Calu3 (cell line): ENCODE measurements around the gene BID. TPM values are rescaled to one million over a fixed set of nuclear protein-coding genes. Genes with fewer than 3 reads are reported as not detected.

Source experiments
- BruUV-seq: library from RNA; stranded (reverse); fragments of 400-500 nt; replicated peaks from 2 replicates; lab custom pipeline; 2021; lab: Mats Ljungman, UMichigan
- CTCF ChIA-PET: fragments of 300-600 bp; sonication (Branson Sonifier 250); formaldehyde crosslinking; loops from one replicate; lab custom pipeline; 2022; ENCODE audit warnings: antibody characterized with exemption; lab: Charles Lee
- DNase-seq: peaks from one replicate; pipeline ENCODE4 v3.0.0; 2022
- H3K27ac Mint-ChIP-seq: one replicate; pipeline ENCODE4 v1.8.0; 2022; ENCODE audit warnings: mixed read lengths; ENCODE audit not compliant: unreplicated experiment
- H3K27me3 Mint-ChIP-seq: one replicate; pipeline ENCODE4 v1.8.0; 2022; ENCODE audit warnings: mixed read lengths; ENCODE audit not compliant: unreplicated experiment
- H3K36me3 Mint-ChIP-seq: one replicate; pipeline ENCODE4 v1.8.0; 2022; ENCODE audit warnings: mild to moderate bottlenecking, moderate library complexity, mixed read lengths; ENCODE audit not compliant: insufficient read depth, unreplicated experiment
- H3K4me1 Mint-ChIP-seq: one replicate; pipeline ENCODE4 v1.8.0; 2022; ENCODE audit warnings: mild to moderate bottlenecking, low read depth, mixed read lengths; ENCODE audit not compliant: unreplicated experiment
- H3K4me3 Mint-ChIP-seq: one replicate; pipeline ENCODE4 v1.8.0; 2022; ENCODE audit warnings: mild to moderate bottlenecking, low read depth, moderate library complexity, mixed read lengths; ENCODE audit not compliant: unreplicated experiment
- H3K9me3 Mint-ChIP-seq: one replicate; pipeline ENCODE4 v1.8.0; 2022; ENCODE audit warnings: low read depth, mixed read lengths; ENCODE audit not compliant: unreplicated experiment
- CTCF ChIP-seq: fragments of 200-600 bp; IDR thresholded peaks from one replicate; pipeline ENCODE4 v1.8.0; 2022; ENCODE audit warnings: antibody characterized with exemption; ENCODE audit not compliant: unreplicated experiment
- intact Hi-C: fragments of 100-400 bp; cut with micrococcal nuclease; formaldehyde crosslinking; loops from one replicate; pipeline ENCODE4 v1.10.0; 2022; ENCODE audit not compliant: unreplicated experiment
- total RNA-seq: library from RNA; stranded (reverse); gene quantifications from 2 replicates; pipeline ENCODE4 v1.2.3, GENCODE V29; 2022

Gene BID
- total RNA-seq, 1 experiment from 2014 or later = 99.3 TPM

GRCh38 chr22:17796695-17797094 lies 22.4 kb upstream of the BID start:
- no TSS peak for BruUV-seq

DNA sequence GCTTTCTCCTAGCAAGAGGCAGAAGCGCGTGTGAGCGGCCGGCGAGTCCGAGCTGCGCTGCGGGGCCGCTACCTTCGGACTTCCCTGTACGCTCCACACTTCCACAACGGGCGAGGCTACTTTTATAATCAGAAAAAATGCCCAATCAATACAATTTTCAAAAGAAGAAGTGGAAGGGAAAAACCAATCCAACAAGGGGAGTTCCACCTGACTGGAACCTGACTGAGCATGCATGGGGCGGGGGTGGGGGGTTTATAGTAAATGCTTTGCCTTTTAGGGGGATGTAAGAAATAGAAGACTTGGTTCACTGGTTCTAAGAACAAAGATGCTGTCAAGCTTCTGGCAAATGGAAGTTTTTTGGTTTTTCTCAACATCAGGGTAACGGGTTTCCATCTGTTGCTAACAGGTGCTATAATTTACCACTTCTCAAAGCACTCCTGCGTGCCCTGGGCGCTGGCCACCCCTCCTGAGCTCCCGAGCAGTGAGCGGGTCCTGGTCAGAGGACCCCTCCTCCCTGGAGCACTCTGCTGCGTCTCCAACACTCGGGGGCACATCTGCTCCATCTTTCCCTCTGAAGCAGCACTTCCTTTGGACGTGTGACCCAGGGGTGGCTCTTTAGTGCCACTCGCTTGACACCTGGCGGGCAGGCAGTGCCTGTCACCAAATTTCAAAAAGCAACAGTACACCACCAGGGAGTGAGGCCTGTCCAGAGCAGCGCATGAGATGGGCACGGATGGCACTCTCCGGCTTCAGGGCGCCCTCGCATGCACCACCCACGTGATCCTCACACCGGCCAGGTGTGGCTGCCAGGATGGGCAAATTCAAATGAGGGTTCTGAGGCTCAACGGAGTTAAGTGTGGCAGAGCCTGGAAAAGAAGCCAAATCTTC lies 21.6 kb upstream of the BID start:
- no peak overlapping the region for H3K4me3 Mint-ChIP-seq
- DNase-seq = no peak
- no TSS peak for BruUV-seq
- H3K27me3 Mint-ChIP-seq = no peaks in the 10 kb centered on the region
- intact Hi-C loops = no loop called here
- no peaks in the 10 kb centered on the region for H3K9me3 Mint-ChIP-seq
- H3K36me3 Mint-ChIP-seq = peaks cover 10% of the 10 kb centered on the region
- TF ChIP-seq CTCF = no peak
- no peak overlapping the region for H3K27ac Mint-ChIP-seq
- CTCF ChIA-PET = no interaction called here
- no peaks in the 10 kb centered on the region for H3K4me1 Mint-ChIP-seq

More at GRCh38 chr22:17796695-17797094, 22.4 kb upstream of the BID start:
- TF ChIP-seq CTCF = no peak
- no peaks in the 10 kb centered on the region for H3K9me3 Mint-ChIP-seq
- H3K4me1 Mint-ChIP-seq = no peaks in the 10 kb centered on the region
- H3K4me3 Mint-ChIP-seq = no peak overlapping the region
- H3K27me3 Mint-ChIP-seq = no peaks in the 10 kb centered on the region
- intact Hi-C loops = no loop called here
- H3K27ac Mint-ChIP-seq = no peak overlapping the region
- DNase-seq = no peak
- H3K36me3 Mint-ChIP-seq = peaks cover 10% of the 10 kb centered on the region
- CTCF ChIA-PET = no interaction called here

DNA sequence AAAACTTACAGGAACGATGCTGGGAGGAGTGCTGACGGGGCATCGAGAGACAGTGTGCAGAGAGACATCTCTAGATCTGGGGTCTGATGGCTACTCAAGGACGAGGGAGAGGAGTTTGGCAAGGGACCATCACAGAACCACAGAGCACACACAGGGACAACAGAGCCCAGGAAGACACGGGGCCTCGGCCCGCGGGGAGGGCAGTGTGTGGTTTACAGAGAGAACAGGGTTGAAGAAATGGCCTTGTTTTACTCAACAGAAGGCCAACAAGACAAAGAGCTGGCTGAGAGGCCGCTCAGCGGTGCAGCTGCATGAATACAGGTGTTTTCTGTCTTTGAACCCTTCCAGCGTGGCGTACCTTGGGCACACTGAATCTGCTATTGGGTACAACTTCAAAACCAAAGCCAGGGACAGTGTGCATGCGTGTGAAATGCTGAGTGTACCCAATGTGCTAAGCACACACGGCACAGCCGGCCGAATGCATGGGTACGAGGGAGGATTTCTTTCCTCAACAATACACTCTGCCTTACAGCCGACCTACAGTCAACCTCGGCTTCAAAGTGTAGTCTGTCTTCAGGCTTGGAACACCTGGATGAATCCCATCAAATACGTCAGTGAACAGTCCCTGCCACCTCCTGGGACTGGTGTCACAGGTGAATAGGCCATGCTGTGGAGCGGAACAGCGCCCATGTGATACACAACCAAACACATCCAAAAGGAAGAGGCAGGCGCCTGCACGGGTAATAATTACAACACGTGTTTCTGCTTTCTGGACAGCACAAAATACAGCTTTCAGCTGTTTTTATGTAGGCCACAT lies 20.7 kb upstream of the BID start:
- no TSS peak for BruUV-seq
- H3K4me3 Mint-ChIP-seq = no peak overlapping the region
- H3K27ac Mint-ChIP-seq = no peak overlapping the region
- intact Hi-C loops = no loop called here
- CTCF ChIA-PET = no interaction called here
- no peaks in the 10 kb centered on the region for H3K9me3 Mint-ChIP-seq
- H3K4me1 Mint-ChIP-seq = no peaks in the 10 kb centered on the region
- no peaks in the 10 kb centered on the region for H3K27me3 Mint-ChIP-seq
- H3K36me3 Mint-ChIP-seq = peaks cover 5% of the 10 kb centered on the region
- TF ChIP-seq CTCF = no peak
- DNase-seq = no peak

DNA sequence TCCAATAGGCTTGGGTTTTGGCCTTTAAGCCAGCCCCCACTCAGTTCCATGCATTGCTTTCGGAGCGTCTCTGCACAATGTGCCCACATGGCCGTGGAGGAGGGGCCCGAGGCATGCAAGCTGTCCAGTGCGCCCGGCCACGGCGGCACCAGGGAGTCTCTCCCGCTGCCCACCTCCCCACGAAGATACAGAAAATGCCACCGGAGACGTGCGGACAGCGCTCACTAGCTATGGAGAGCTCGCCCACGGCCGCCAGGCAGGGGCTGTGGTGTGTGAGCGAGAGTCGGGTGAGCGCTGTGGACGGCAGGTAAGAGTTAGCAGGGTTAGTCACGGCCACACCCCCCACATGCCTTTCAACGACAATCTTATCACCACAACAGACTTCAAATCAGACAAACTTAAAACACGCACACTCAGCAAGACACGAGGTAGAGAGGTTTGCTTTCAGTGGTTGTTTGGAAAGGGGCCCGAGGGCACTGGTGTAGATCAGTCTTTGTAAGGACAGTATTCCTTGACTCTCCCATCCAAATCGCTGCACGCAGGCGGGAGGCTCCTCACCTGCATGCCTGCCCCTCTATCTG lies 18.7 kb upstream of the BID start:
- no peak for TF ChIP-seq CTCF
- no peak for DNase-seq
- Mint-ChIP-seq H3K9me3 (no peaks in the 10 kb centered on the region), H3K36me3 (no peaks in the 10 kb centered on the region), H3K4me1 (no peaks in the 10 kb centered on the region), H3K27me3 (no peaks in the 10 kb centered on the region), H3K4me3 (no peak overlapping the region), H3K27ac (no peak overlapping the region)
- CTCF ChIA-PET = no interaction called here
- intact Hi-C loops = no loop called here
- BruUV-seq = no TSS peak
